OCI-LY1 (cell line): ENCODE measurements around the gene DNAAF3.

Source experiments
- H2AFZ ChIP-seq: fragments of 200-600 bp; sonication (generic), shearing (Covaris generic); 2 replicates; pipeline ENCODE4 v1.6.0; 2014; ENCODE audit warnings: antibody characterized with exemption, mild to moderate bottlenecking, low read length
- H3F3A ChIP-seq: fragments of 200-600 bp; sonication (generic), shearing (Covaris generic); 2 replicates; pipeline ENCODE4 v1.6.0; 2014; ENCODE audit warnings: mild to moderate bottlenecking, antibody characterized with exemption, low read length, moderate library complexity; ENCODE audit not compliant: insufficient read depth
- H3K27ac ChIP-seq: fragments of 200-600 bp; sonication (generic); 2 replicates; pipeline ENCODE4 v1.5.1; 2014; ENCODE audit warnings: low read length, mixed run types, mild to moderate bottlenecking, low read depth; ENCODE audit not compliant: poor library complexity, severe bottlenecking
- H3K27me3 ChIP-seq: fragments of 200-600 bp; sonication (generic); 2 replicates; pipeline ENCODE4 v1.6.0; 2014; ENCODE audit warnings: antibody characterized with exemption, mild to moderate bottlenecking, low read length, moderate library complexity; ENCODE audit not compliant: insufficient read depth
- H3K36me3 ChIP-seq: fragments of 200-600 bp; sonication (generic); 2 replicates; pipeline ENCODE4 v1.6.1; 2014; ENCODE audit warnings: mild to moderate bottlenecking, antibody characterized with exemption, low read length, moderate library complexity, mixed read lengths; ENCODE audit not compliant: insufficient read depth
- H3K4me1 ChIP-seq: fragments of 200-600 bp; sonication (generic); 2 replicates; pipeline ENCODE4 v1.5.1; 2014; ENCODE audit warnings: mild to moderate bottlenecking, low read length, moderate library complexity; ENCODE audit not compliant: insufficient read depth, severe bottlenecking
- H3K4me2 ChIP-seq: fragments of 200-600 bp; sonication (generic), shearing (Covaris generic); 2 replicates; pipeline ENCODE4 v1.6.1; 2014; ENCODE audit warnings: low read length
- H3K4me3 ChIP-seq: fragments of 200-600 bp; sonication (generic); 2 replicates; pipeline ENCODE4 v1.5.1; 2014; ENCODE audit warnings: low read length, low read depth, mild to moderate bottlenecking, mixed read lengths; ENCODE audit not compliant: poor library complexity, severe bottlenecking
- H3K79me2 ChIP-seq: fragments of 200-600 bp; shearing (Covaris generic); 2 replicates; pipeline ENCODE4 v1.6.1; 2016; ENCODE audit warnings: mixed run types, low read length, mixed read lengths; ENCODE audit not compliant: insufficient read depth
- H3K9ac ChIP-seq: fragments of 200-600 bp; sonication (generic), shearing (Covaris generic); 2 replicates; pipeline ENCODE4 v1.6.1; 2014; ENCODE audit warnings: mild to moderate bottlenecking, low read length, mixed read lengths
- H3K9me2 ChIP-seq: fragments of 200-600 bp; sonication (generic), shearing (Covaris generic); 2 replicates; pipeline ENCODE4 v1.6.1; 2014; ENCODE audit warnings: low read depth, mild to moderate bottlenecking, low read length, mixed read lengths
- H3K9me3 ChIP-seq: fragments of 200-600 bp; shearing (Covaris generic); 2 replicates; pipeline ENCODE4 v1.6.1; 2014; ENCODE audit warnings: low read length, mixed read lengths
- H4K20me1 ChIP-seq: fragments of 200-600 bp; sonication (generic), shearing (Covaris generic); 2 replicates; pipeline ENCODE4 v1.6.0; 2016; ENCODE audit warnings: mild to moderate bottlenecking, low read length; ENCODE audit not compliant: insufficient read depth
- CTCF ChIP-seq: fragments of 200-600 bp; sonication (generic), shearing (Covaris generic); IDR thresholded peaks from 2 replicates; pipeline ENCODE4 v1.5.1; 2017; ENCODE audit warnings: mild to moderate bottlenecking, antibody characterized with exemption, low read length, moderate library complexity, mixed read lengths
- EZH2 ChIP-seq: fragments of 200-600 bp; sonication (generic), shearing (Covaris generic); IDR thresholded peaks from 2 replicates; pipeline ENCODE4 v1.8.0; 2017; ENCODE audit warnings: borderline replicate concordance, mixed run types, mild to moderate bottlenecking, antibody characterized with exemption, low read length, moderate library complexity, mixed read lengths

DNAAF3 gene

GRCh38 chr19:55112777-55113569, 53.4 kb downstream of the DNAAF3 start:
- H3K36me3 ChIP-seq = peaks cover 24% of the 10 kb centered on the region; the same call in 1 of the 2 replicates
- no peak overlapping the region for H3K9ac ChIP-seq
- H3F3A ChIP-seq = no peaks in the 10 kb centered on the region
- peak overlapping the region; percentile 9 for H3K4me3 ChIP-seq
- H3K79me2 ChIP-seq = no peaks in the 10 kb centered on the region
- no peak for TF ChIP-seq EZH2
- peak; percentile 59 for TF ChIP-seq CTCF
- peak overlapping the region; percentile 36 for H3K4me2 ChIP-seq
- no peaks in the 10 kb centered on the region for H4K20me1 ChIP-seq
- H3K4me1 ChIP-seq = peaks cover 36% of the 10 kb centered on the region
- no peaks in the 10 kb centered on the region for H3K9me3 ChIP-seq
- no peak overlapping the region for H2AFZ ChIP-seq
- peak overlapping the region; percentile 64 for H3K27ac ChIP-seq
- H3K27me3 ChIP-seq = no peaks in the 10 kb centered on the region
- no peaks in the 10 kb centered on the region for H3K9me2 ChIP-seq

GRCh38 chr19:55112246-55112776, 54.1 kb downstream of the DNAAF3 start:
- H2AFZ ChIP-seq = no peak overlapping the region
- H3K36me3 ChIP-seq = peaks cover 24% of the 10 kb centered on the region; the same call in 1 of the 2 replicates
- H3K4me2 ChIP-seq = 0 out of 2 replicates have a peak overlapping the region, but pooled peaks have one; percentile 36
- no peaks in the 10 kb centered on the region for H3K9me2 ChIP-seq
- no peaks in the 10 kb centered on the region for H3K9me3 ChIP-seq
- H3F3A ChIP-seq = no peaks in the 10 kb centered on the region
- H4K20me1 ChIP-seq = no peaks in the 10 kb centered on the region
- H3K4me1 ChIP-seq = peaks cover 36% of the 10 kb centered on the region
- H3K27me3 ChIP-seq = no peaks in the 10 kb centered on the region
- H3K4me3 ChIP-seq = no peak overlapping the region
- TF ChIP-seq EZH2 = no peak
- no peak for TF ChIP-seq CTCF
- no peak overlapping the region for H3K9ac ChIP-seq
- H3K79me2 ChIP-seq = no peaks in the 10 kb centered on the region
- peak overlapping the region; percentile 64 for H3K27ac ChIP-seq

GRCh38 chr19:55111238-55111831, 55.1 kb downstream of the DNAAF3 start:
- Histone ChIP-seq H3K4me3 (no peak overlapping the region), H2AFZ (no peak overlapping the region), H3K36me3 (peaks cover 24% of the 10 kb centered on the region; the same call in 1 of the 2 replicates), H3F3A (no peaks in the 10 kb centered on the region), H3K27ac (no peak overlapping the region), H3K4me1 (peaks cover 36% of the 10 kb centered on the region), H3K4me2 (no peak overlapping the region), H3K9me3 (no peaks in the 10 kb centered on the region), H3K27me3 (no peaks in the 10 kb centered on the region), H3K9ac (no peak overlapping the region), H3K9me2 (no peaks in the 10 kb centered on the region), H4K20me1 (no peaks in the 10 kb centered on the region), H3K79me2 (no peaks in the 10 kb centered on the region)
- TF ChIP-seq CTCF (no peak), EZH2 (no peak)
